GM18502 (cell line): Measurements from ENCODE around the gene SND1.
"Not testable (repeated sequence)": the region's sequence is repeated elsewhere in the genome, so short reads cannot be mapped to it uniquely, and the experiment has no call there.

Source experiments
- ATAC-seq: cut with Tn5 transposase; IDR thresholded peaks from one replicate; pipeline ENCODE4 v1.9.1; 2021; ENCODE audit warnings: mild to moderate bottlenecking; ENCODE audit not compliant: unreplicated experiment, poor library complexity

SND1 gene

DNA sequence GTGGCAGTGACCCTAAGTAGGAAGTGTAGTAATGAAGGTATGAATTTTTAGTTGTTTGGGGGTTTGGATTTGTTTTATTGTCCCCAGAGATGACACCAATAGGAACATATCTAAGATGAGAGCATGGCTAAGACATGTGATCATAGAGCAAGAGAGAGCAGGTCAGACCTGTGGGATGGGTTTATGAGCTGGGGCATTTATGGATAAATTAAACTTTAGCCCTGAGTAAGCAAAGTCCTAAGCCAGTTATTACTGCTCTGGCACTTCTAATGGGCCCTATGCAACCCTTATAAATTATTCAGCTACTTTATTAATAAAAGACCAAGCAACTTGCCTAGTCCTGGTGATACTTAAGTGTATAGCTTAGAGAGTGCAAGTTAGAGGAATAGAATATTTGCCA lies 294.1 kb downstream of the SND1 start:
- no peak for ATAC-seq

DNA sequence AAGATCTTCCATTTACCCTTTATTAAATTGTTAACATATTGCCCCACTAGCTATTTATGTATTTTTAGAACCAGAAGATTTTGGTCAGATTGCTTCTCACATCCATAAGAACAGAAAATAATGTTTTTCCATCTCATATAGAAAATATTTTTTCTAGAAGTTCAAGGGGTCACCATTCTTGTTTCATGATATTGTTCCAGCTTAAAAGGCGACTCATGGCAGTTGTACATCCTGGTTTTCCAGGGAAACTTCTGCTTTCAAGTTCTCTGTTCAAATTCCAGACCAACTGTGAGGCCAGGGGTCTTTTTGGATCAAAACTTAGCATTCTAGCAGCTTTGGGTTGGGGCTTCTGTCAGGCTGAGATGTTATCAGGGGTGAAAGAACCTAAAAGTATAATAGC lies 294.9 kb downstream of the SND1 start:
- ATAC-seq, result no peak

DNA sequence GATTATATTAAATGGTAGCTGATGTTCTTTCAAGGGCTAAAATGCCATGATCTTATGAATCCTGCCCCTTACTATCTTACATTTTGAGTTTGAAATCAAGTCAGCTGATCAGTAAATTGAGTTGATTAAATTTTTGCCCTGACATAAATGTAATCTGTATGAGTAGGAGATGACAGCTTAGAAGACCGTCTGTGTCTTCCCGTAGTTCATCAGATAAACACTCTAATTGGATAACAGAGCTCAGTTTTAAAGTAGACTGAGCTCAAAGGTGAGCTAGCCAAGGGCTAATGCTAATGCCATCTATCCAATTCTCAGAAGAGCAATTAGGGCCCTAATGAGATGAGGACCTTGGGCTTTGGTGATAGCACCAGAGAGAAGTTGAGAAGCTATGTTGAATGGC lies 296.3 kb downstream of the SND1 start:
- ATAC-seq, result no peak

DNA sequence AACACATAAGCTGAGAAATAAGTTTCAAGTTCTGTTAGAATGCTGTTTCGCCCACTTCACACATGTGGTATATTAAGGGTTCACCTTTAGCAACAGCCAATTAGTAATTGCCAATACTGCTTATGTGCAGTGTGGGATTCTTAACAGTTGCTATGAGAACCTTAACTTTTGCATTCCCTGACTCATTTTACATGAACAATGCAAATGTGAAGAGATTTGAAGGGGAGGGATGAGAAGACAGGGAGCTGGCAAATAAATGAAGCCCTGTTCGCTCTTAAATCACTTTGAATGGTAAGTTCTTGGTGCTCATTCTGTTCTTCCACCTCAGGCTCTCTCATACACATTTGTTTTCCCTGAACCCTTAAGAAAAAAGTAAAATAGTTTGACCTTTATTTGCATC lies 296.9 kb downstream of the SND1 start:
- no peak for ATAC-seq

DNA sequence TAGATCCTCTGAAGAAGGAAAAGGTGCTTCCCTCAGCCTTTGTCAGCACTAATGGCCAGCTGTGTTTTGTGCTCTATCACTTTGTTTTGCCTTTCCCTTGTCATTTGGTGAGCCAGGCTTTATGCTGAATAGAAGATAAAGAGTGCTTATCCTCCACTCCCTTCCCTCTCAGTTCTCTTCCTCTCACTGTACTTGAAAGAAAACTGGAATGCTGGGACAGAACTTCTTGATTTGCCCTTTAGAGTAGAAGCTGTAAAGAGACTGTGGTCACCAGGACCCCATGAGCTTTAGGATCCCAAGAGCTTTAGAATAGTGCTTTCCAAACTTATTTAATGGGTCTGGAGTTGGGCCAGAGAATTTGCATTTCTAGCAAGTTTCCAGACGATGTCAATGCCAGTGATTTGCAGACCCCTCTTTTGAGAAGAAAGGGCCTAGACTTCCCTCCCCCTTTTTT lies 297.8 kb downstream of the SND1 start:
- ATAC-seq, result no peak

DNA sequence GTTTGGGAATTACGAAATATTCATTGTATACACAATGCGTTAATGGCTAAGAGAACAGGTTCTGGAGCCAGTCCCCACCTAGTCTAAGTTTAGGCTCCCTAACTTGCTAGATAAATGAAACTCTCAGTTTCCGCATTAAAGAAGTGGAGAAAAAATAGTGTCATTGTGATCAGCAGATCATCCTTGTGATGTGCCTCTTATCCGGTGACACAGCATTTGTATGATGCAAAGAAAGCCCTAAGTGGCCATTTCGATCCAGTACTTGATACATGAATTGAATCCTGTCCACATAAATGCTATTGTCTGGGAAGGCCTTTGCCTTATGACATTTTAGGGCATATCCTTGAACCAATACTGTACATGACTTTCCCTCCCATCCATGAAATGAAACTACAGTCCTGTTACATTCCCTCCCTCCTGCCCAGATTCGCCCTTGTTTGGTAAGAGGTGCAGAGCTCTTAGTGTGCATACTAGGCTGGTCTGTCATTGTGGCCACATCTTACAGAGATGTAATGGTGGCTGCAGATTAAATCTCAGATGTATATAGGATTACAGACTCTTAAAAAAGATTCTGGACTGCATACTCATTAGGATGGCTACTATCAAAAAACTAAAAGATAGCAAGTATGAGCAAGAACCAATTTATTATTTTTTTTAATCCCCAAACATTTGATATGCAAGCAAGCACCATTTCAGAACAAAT lies 298.4 kb downstream of the SND1 start:
- ATAC-seq, result no peak

DNA sequence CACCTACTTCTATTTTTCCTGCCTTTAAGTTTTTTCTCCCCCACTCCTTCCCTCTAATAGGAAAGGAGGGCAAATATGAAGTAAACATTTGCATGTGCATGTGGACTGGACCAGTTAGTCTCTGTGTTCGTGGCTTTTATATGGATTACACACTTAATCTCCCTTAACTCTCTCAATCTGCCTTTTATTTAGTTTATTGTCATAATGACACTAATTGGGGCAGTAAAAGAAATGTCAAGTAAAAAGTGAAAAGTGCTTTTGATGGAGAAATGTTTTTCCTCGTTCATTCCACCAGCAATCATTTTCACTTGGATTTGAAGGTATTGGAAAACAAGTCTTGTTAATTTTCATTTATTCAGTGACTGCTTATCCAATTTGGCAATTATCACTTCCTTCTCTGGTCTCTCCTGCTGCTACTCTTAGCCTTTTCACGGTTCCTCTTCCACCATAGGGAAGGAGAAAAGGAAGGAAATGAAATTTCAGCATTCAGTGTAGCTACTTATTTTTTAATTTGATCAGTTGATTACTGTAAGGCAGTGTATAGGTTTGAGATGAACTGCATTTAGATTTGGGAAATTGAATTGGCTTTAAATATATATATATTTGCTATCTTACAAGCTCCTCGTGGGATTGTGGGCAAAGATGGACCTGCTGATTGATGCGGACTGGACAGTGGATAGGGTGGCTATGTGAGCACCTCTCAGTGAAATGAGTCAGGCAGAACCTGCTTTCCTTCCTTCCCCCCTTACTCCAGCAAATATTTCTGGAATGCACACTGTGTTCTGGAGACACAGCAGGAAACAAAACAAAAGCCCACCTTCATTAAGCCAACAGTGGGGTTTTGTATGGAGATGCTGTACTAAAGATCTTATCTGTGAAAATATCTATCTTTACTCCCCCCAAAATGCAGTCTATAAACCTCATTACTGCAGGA lies 301.7 kb downstream of the SND1 start:
- no peak for ATAC-seq

DNA sequence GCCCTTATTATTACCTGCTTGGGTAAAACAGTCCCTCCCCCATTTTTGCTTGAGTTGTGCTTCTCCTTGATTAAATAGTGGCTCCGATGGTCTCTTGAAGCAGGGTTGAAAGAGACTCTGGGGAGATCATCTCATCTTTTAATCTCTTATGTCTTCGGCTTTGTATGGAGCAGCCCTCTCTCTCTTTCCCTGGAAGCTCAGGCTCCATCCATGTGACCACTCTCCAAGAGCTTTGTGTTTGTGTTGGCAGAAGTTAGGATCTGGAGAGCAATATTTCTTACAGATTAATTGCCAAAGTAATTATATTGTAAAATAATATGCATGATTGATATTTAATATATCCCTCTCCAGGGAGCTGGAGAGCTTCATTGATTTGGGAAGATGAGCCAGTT lies 302.4 kb downstream of the SND1 start:
- no peak for ATAC-seq

DNA sequence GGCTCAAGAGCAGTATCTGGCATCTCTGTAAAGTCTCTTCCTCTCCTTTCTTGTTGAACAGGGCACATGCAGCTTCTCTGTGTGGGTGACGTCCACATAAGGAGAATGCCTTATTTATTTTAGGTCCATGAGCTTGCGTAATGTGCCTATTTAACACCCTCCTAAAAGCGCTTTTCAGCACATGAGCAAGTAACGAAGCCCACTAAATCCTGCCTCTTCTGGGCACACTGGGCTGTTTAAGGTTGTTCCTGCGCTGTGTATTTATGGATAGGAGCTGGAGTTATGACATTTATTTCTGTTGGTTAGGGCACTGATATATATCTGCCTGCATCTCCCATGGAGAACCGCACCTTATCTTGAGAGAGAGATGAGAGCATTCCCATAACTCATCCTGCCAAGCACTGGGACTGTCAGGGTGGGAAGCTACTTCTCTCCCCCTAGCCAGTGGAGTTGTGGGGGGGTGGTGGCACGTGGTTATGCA lies 303.1 kb downstream of the SND1 start:
- ATAC-seq, result no peak

DNA sequence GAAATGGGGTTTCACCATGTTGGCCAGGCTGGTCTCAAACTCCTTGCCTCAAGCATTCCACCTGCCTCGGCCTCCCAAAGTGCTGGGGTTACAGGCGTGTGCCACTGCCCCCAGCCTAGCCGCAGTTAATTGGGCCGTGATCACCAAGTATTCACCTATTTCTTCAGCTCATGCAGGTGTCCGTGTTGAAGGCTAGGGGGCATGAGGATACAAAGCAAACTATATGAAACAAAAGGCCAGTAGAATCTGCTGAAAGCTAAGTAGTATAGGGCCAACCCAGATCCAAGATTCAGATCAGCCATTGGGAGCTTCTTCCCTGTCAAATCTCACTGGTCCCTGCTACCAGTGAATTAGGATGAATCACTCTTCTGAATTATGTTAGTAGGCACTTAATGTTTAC lies 305.9 kb downstream of the SND1 start:
- ATAC-seq, result no peak

DNA sequence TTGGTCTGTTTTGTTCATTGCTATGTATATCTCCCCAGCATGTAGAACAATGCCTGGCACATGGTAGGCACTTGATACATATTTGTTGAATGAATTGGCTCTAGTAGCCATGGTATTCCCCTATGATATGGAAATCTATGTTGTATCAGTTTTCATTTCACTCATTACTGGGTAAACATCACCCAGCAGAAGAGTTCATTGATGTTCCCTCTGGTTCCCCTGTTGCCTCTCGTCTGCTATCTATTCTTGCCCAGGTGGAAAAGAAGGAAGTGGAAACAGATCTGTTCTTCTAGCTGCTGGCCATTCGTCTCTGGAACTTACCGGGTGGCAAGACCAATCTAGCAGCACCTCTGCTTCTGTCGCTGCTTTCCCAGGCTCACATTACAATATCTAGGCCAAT lies 307.8 kb downstream of the SND1 start:
- peak; percentile 84 for ATAC-seq

DNA sequence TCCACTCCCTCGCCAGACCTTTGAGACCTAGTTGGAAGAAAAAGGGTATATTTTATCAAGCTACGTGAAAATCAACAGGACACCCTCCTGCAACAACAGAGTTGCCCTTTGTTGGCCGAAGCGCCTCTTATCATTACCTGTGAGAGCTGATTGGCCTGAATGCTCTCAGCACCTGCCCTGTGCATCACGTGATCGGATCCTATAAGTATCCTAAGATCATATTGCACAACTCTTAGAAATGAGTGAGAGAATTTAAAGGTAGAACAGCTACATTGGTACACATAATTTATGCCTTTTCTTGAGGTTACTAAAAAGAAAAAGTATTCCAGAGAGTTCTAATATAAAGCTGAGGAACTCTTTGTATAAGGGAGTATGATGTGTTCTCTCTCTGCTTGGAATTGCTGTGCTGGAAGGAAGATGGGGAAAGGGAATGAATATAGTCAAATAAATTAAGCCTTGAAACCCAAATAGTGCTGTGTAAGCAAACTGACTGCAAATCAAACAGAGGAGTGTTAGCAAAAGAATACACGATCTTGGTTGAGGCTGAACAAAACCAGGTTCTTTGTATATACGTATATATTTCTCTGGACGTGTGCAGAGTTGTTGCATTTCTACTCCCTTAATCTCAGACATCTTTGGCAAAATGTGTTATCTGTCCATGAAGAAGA lies 309.9 kb downstream of the SND1 start:
- no peak for ATAC-seq

DNA sequence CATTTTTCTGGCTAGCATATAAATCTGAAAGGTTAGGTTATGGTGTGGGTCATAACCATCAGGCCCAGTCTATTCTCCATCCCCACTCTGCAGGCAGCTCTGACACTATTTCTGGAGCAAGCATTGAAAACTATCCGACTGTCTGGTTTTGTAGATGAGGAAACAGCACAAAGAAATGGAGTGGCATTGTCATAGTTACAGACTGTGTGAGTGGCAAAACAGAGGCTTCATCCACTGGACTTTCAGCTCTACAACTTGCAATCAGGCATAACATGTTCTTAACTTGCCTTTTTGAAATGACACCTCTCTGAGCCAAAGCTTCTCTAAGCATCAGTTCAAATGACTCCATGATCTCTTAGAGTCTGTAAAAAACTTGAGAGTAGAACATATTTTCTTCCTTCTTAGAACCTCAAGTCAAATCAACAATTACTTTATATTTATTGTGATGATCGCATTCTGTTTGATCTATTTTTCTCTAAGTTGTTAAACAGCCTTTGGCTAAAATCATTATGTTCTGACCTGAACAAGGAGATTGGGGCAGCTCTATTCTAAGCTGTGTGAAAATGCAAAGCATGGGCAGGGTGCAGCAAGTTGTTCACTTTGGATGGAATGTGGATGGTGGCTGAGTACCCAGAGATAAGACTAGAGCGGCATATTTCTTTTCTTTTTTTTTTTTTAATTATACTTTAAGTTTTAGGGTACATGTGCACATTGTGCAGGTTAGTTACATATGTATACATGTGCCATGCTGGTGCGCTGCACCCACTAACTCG lies 310.8 kb downstream of the SND1 start:
- ATAC-seq, result no peak

DNA sequence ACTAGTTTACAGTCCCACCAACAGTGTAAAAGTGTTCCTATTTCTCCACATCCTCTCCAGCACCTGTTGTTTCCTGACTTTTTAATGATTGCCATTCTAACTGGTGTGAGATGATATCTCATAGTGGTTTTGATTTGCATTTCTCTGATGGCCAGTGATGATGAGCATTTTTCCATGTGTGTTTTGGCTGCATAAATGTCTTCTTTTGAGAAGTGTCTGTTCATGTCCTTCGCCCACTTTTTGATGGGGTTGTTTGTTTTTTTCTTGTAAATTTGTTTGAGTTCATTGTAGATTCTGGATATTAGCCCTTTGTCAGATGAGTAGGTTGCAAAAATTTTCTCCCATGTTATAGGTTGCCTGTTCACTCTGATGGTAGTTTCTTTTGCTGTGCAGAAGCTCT lies 311.9 kb downstream of the SND1 start:
- not testable (repeated sequence) for ATAC-seq

DNA sequence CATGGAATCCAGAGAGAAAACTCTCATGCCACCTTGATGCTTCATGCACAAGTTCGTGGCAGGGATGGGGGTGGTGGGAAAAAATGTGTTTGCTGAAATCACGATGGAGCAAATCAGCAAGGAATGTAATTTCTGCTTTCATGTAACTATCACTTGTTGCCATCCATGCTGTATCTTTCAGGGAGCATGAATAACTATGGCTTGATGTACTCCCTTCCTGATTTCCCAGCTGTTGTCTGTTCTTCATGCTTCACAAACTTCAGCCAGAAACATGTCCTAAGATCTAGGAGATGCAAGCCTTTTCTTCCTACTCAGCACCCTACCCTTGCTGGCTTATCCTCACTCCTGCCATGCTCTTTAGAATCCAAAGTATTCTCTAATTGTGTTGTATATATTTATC lies 315.3 kb downstream of the SND1 start:
- no peak for ATAC-seq

DNA sequence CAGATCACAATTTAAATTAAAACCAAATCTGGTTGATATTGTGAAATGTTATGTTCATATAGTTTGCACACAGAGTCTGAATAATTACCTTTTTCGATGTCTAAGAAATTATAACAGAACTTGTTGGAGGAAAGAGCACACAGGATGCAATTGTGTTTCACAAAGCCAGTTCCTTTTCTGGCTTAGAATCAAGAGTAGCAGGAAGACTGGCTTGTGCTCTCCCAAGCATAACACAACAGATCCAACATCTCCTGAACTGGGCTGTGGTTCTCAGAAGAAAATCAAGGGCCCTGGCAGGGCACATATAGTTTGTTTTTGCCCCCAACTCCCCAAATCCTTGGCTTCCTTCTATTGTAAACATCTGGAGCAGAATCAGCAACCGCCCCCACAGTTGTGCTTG lies 316.6 kb downstream of the SND1 start:
- ATAC-seq, result no peak

DNA sequence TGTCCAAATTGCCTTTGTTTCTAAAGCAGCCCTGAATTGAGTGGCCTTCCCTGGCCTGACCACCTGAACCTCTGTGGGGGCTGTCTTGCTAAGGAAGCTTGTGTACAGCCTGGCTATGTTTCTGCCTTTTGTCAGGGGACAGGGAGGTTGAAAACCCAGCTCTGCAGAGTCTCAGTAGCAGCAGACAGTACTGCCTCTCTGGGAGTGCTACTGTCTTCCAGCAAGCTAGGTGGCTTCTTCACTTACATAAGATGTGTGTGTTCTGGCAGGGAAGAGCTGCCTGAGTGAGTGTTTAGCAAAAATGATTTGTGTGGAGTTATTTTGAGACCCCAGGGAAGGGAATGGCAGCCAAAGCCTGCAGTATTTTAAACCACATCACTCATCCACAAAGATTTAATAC lies 321.8 kb downstream of the SND1 start:
- ATAC-seq, result no peak

DNA sequence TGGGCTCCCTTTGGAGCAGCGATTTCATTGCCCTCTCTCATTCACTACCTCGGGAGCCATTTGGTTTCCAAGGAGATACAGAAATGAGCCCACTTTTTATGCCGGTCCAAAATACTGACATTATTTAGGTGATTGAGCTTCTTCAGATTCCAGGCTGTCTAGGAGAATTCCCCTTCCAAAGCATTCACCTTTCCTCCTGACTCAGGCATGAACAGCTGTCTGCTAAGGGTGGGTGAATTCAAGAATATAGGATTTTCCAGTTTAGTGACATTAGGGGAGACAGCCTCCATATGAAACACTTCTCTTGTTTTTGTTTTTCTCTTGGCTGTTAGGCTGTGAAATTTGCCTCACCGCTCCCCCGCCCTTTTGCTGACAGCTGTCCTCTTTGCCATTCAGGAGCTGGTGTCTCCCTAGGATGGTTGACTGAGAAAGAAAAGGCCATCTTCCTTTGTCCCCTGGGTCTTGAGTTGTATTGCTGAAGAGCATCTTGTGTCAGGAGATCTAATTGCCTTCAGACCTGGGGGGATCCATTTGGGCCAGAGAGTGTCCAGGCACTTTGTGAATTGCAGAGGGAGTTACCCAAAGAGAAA lies 322.5 kb downstream of the SND1 start:
- ATAC-seq, result no peak

DNA sequence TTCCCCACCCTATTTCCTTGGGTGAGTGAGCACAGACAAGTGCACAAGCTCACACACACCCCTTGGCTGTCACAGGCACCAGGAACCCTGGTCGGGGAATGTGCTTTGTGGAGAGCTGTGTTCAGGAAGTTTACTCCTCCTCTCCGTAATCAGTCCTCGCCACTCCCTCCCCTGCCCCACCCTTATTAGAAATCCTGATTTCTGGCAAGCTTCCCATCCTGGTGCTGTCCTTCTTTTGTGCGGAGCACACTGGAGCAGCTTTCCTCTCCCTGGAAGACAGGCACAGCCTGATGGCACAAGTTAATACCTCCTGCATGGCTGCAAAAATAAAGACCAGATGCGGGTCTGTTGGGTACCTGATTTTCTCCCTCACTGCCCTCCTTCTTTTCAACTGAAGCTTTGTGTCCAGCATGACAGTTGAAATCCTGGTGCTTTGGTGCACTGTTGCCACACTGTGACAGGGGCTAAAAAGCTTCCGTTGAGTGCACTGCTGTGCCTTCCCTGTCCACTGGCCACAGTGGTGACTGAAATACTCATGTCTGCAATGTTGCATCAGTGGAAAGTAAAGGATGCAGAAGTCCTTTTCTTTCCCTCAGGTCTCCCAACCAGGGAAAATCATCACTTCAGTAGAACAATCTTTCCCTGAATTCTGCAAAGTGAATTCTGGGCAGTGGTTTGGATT lies 324.2 kb downstream of the SND1 start:
- no peak for ATAC-seq
